H1 (cell line): ENCODE measurements around the gene BCL2. TPM values are rescaled to one million over a fixed set of nuclear protein-coding genes. Genes with fewer than 3 reads are reported as not detected.

ENCODE experiments used
- CTCF ChIA-PET: fragments of 300-600 bp; sonication (Branson Sonifier 250); formaldehyde crosslinking; loops from one replicate; lab custom pipeline; 2021; ENCODE audit not compliant: partially characterized antibody; lab: Charles Lee
- POLR2A ChIA-PET: fragments of 300-600 bp; sonication (Branson Sonifier 250); formaldehyde crosslinking; loops from one replicate; lab custom pipeline; 2021; ENCODE audit warnings: inconsistent platforms; ENCODE audit not compliant: partially characterized antibody; lab: Charles Lee
- DNase-seq, 2 experiments: peaks; one replicate each; pipeline versions ENCODE4 v3.0.0 to v3.0.0-alpha.2; 2010 to 2022; ENCODE audit warnings: low spot score in 2 of 2, low read depth in 1 of 2, mixed read lengths in 1 of 2
- FAIRE-seq: peaks from 2 replicates; lab custom pipeline; 2011; peaks lifted over from hg19 to GRCh38; lab: Jason Lieb, UNC
- H2AFZ ChIP-seq: 2 replicates; pipeline ENCODE4 v1.8.1; 2012; ENCODE audit warnings: low read length, inconsistent platforms
- H2AK5ac ChIP-seq: 2 replicates; pipeline ENCODE4 v1.6.1; 2013; ENCODE audit warnings: low read depth, low read length
- H2BK120ac ChIP-seq: replicated peaks from 2 replicates; pipeline ENCODE3; 2013; ENCODE audit warnings: low read depth, low read length, inconsistent platforms
- H2BK12ac ChIP-seq: 2 replicates; pipeline ENCODE4 v1.6.1; 2013; ENCODE audit warnings: low read depth, low read length
- H2BK15ac ChIP-seq: 2 replicates; pipeline ENCODE4 v1.6.1; 2013; ENCODE audit warnings: low read length
- H2BK20ac ChIP-seq: 2 replicates; pipeline ENCODE4 v1.6.1; 2013; ENCODE audit warnings: low read length
- H2BK5ac ChIP-seq: 2 replicates; pipeline ENCODE4 v1.6.1; 2013; ENCODE audit warnings: low read depth, low read length
- H3K14ac ChIP-seq: 2 replicates; pipeline ENCODE4 v1.6.1; 2013; ENCODE audit warnings: inconsistent platforms; ENCODE audit not compliant: insufficient read length
- H3K18ac ChIP-seq: 2 replicates; pipeline ENCODE4 v1.6.1; 2013; ENCODE audit warnings: low read length; ENCODE audit errors: extremely low read depth
- H3K23ac ChIP-seq: 2 replicates; pipeline ENCODE4 v1.6.1; 2013; ENCODE audit warnings: inconsistent platforms; ENCODE audit not compliant: insufficient read length
- H3K23me2 ChIP-seq: 2 replicates; pipeline ENCODE4 v1.6.1; 2013; ENCODE audit warnings: low read depth, low read length
- H3K27ac ChIP-seq: 2 replicates; pipeline ENCODE4 v1.6.1; 2011; ENCODE audit warnings: low read depth, low read length, inconsistent platforms
- H3K27me3 ChIP-seq, 4 experiments: replicated peaks in 1 of 4; 1 replicate in 1 of 4; 2 replicates in 3 of 4; pipeline versions ENCODE4 v1.6.1 to v1.8.1; 2011 to 2013; ENCODE audit warnings: low read length in 3 of 4, mild to moderate bottlenecking in 3 of 4, inconsistent platforms in 2 of 4, mixed read lengths in 2 of 4, moderate library complexity in 1 of 4; ENCODE audit not compliant: control insufficient read depth in 3 of 4, insufficient read depth in 3 of 4; ENCODE audit errors: extremely low read depth in 1 of 4
- H3K36me3 ChIP-seq, 4 experiments: 2 replicates each; pipeline versions ENCODE4 v1.6.1 to v1.8.1; 2011 to 2013; ENCODE audit warnings: mild to moderate bottlenecking in 4 of 4, low read length in 3 of 4, moderate library complexity in 2 of 4, control low read depth in 1 of 4, inconsistent platforms in 1 of 4; ENCODE audit not compliant: insufficient read depth in 4 of 4, control insufficient read depth in 2 of 4
- H3K4ac ChIP-seq: replicated peaks from 2 replicates; pipeline ENCODE3; 2013; ENCODE audit warnings: low read length, low read depth, mixed read lengths, inconsistent platforms; ENCODE audit not compliant: insufficient read length
- H3K4me1 ChIP-seq, 4 experiments: replicated peaks in 1 of 4; 1 replicate in 1 of 4; 2 replicates in 3 of 4; pipeline versions ENCODE4 v1.6.1 to v1.8.1; 2011 to 2013; ENCODE audit warnings: low read length in 3 of 4, inconsistent platforms in 2 of 4, mixed read lengths in 1 of 4; ENCODE audit not compliant: insufficient read depth in 4 of 4, control insufficient read depth in 3 of 4
- H3K4me2 ChIP-seq, 2 experiments: 2 replicates each; pipeline versions ENCODE4 v1.6.1 to v1.8.1; 2011 to 2013; ENCODE audit warnings: low read depth in 2 of 2, low read length in 2 of 2, control low read depth in 1 of 2, inconsistent platforms in 1 of 2, mild to moderate bottlenecking in 1 of 2; ENCODE audit not compliant: insufficient read depth in 1 of 2
- H3K4me3 ChIP-seq, 4 experiments: fragments of 200-600, 300-600 bp in 1 of 4; sonication (generic), shearing (Covaris generic), sonication (Bioruptor Twin) in 1 of 4; 2 replicates each; pipeline versions ENCODE4 v1.5.1 to v1.8.1; 2011 to 2016; ENCODE audit warnings: low read length in 4 of 4, low read depth in 3 of 4, control low read depth in 2 of 4, inconsistent platforms in 2 of 4, mild to moderate bottlenecking in 2 of 4, mixed read lengths in 1 of 4, moderate library complexity in 1 of 4; ENCODE audit not compliant: insufficient read depth in 2 of 4; ENCODE audit errors: extremely low read depth in 1 of 4
- H3K56ac ChIP-seq: replicated peaks from 2 replicates; pipeline ENCODE3; 2013; ENCODE audit warnings: low read depth, mild to moderate bottlenecking, mixed read lengths, low read length, inconsistent platforms; ENCODE audit not compliant: insufficient read length
- H3K79me1 ChIP-seq: 2 replicates; pipeline ENCODE4 v1.6.1; 2013; ENCODE audit warnings: low read depth, low read length, control low read depth
- H3K79me2 ChIP-seq, 2 experiments: 2 replicates each; pipeline versions ENCODE4 v1.6.1 to v1.8.1; 2012 to 2013; ENCODE audit warnings: low read length in 2 of 2, mild to moderate bottlenecking in 2 of 2, inconsistent platforms in 1 of 2; ENCODE audit not compliant: insufficient read depth in 2 of 2, control insufficient read depth in 1 of 2
- H3K9ac ChIP-seq, 4 experiments: replicated peaks in 1 of 4; 1 replicate in 1 of 4; 2 replicates in 3 of 4; pipeline versions ENCODE4 v1.6.1 to v1.8.1; 2011 to 2013; ENCODE audit warnings: low read depth in 3 of 4, low read length in 3 of 4, control low read depth in 2 of 4, mild to moderate bottlenecking in 2 of 4, moderate library complexity in 2 of 4, inconsistent platforms in 1 of 4; ENCODE audit errors: extremely low read depth in 1 of 4
- H3K9me3 ChIP-seq, 2 experiments: 2 replicates each; pipeline versions ENCODE4 v1.6.1 to v1.8.1; 2012 to 2013; ENCODE audit warnings: mild to moderate bottlenecking in 2 of 2, moderate library complexity in 2 of 2, control low read depth in 1 of 2, inconsistent platforms in 1 of 2, low read depth in 1 of 2, low read length in 1 of 2, mixed read lengths in 1 of 2; ENCODE audit not compliant: insufficient read depth in 2 of 2
- H4K20me1 ChIP-seq, 2 experiments: replicated peaks in 1 of 2; 2 replicates each; pipeline versions ENCODE3 to v1.8.1; 2011 to 2013; ENCODE audit warnings: inconsistent platforms in 2 of 2, low read length in 2 of 2, mild to moderate bottlenecking in 1 of 2; ENCODE audit not compliant: insufficient read depth in 2 of 2, control insufficient read depth in 1 of 2
- H4K5ac ChIP-seq: 2 replicates; pipeline ENCODE4 v1.6.1; 2013; ENCODE audit warnings: low read length, low read depth, mixed read lengths, inconsistent platforms; ENCODE audit not compliant: insufficient read length
- H4K8ac ChIP-seq: 2 replicates; pipeline ENCODE4 v1.8.0; 2013; ENCODE audit warnings: mild to moderate bottlenecking, moderate library complexity, low read length, inconsistent platforms; ENCODE audit not compliant: insufficient read depth; ENCODE audit errors: extremely low read depth
- H4K91ac ChIP-seq: replicated peaks from 2 replicates; pipeline ENCODE3; 2013; ENCODE audit warnings: low read length, mixed read lengths, inconsistent platforms; ENCODE audit not compliant: insufficient read length
- JUN ChIP-seq: IDR thresholded peaks from 2 replicates; pipeline ENCODE4 v1.6.1; 2011; ENCODE audit warnings: low read depth, mild to moderate bottlenecking, improper control_type of control experiment, low read length
- JUND ChIP-seq: IDR thresholded peaks from 2 replicates; pipeline ENCODE4 v1.6.1; 2011; ENCODE audit warnings: mild to moderate bottlenecking, improper control_type of control experiment, low read length
- POLR2AphosphoS5 ChIP-seq: IDR thresholded peaks from 2 replicates; pipeline ENCODE4 v1.6.1; 2011; ENCODE audit warnings: low read depth, low read length
- RFX5 ChIP-seq: IDR thresholded peaks from 2 replicates; pipeline ENCODE4 v1.6.1; 2011; ENCODE audit warnings: low read depth, low read length, improper control_type of control experiment, borderline replicate concordance
- SAP30 ChIP-seq: fragments of 300-600 bp; sonication (generic); IDR thresholded peaks from 2 replicates; pipeline ENCODE4 v1.7.1; 2012; ENCODE audit warnings: low read length, moderate library complexity, mild to moderate bottlenecking, inconsistent platforms; ENCODE audit not compliant: insufficient read depth, insufficient replicate concordance
- SRF ChIP-seq: IDR thresholded peaks from 2 replicates; pipeline ENCODE4 v1.6.1; 2011; ENCODE audit warnings: mild to moderate bottlenecking, low read depth, low read length, moderate library complexity
- TAF7 ChIP-seq: optimal IDR thresholded peaks from 2 replicates; pipeline ENCODE3; 2011; ENCODE audit warnings: low read depth, mild to moderate bottlenecking, inconsistent platforms, low read length, moderate library complexity, borderline replicate concordance
- WGBS, 2 experiments: shearing (Covaris generic) in 1 of 2; methylation state at CpG; one replicate each; pipeline versions ENCODE4 v1.1.6 to v1.1.7; 2013 to 2015; ENCODE audit warnings: low lambda C conversion rate in 2 of 2, mixed read lengths in 2 of 2, inconsistent platforms in 1 of 2, low coverage in 1 of 2, missing lambda C conversion rate in 1 of 2; ENCODE audit not compliant: insufficient replicate concordance in 2 of 2, insufficient coverage in 1 of 2, insufficient read length in 1 of 2; ENCODE audit errors: extremely low coverage in 1 of 2, missing lambda C conversion rate in 1 of 2; 5-methylcytosine and 5-hydroxymethylcytosine counted together
- polyA plus RNA-seq, 7 experiments: library from polyadenylated mRNA; depleted of rRNA in 3 of 7; stranded (reverse) in 5 of 7; unstranded in 2 of 7; fragments of >200 nt in 5 of 7; fragments of 200-250 nt in 2 of 7; gene quantifications; 1 replicate in 5 of 7; 2 replicates in 1 of 7; 4 replicates in 1 of 7; pipeline versions ENCODE4 v1.2.1 to v1.2.3, GENCODE V29; 2011 to 2013; ENCODE audit warnings: missing spikeins in 2 of 7, mixed read lengths in 2 of 7
- total RNA-seq: library from RNA; stranded (reverse); fragmentation: NEBNext Ultra II Directional; extraction: Animal tissue kit (Norgen Biotek cat#: 25700); gene quantifications from 2 replicates; pipeline ENCODE4 v1.2.1, GENCODE V29; 2021

The BCL2 gene
- total and polyA plus RNA-seq, 2 of the 8 experiments (the other 6 are each of a cell fraction or from before 2014, with no cell fraction given): 0.59 to 4.5 TPM

GRCh38 chr18:63090334-63090733, 229.2 kb downstream of the BCL2 start:
- no peaks in the 10 kb centered on the region for H3K36me3 ChIP-seq
- FAIRE-seq (no peak), DNase-seq (no peak)
- WGBS, 2 experiments: 87% methylated on average over 12 of the region's 12 CpGs; no CpG with 5 or more reads in 1 of the 2 experiments
- no peak overlapping the region for H3K4ac ChIP-seq
- H3K79me1 ChIP-seq: no peaks in the 10 kb centered on the region
- H4K91ac ChIP-seq: no peak overlapping the region
- CTCF ChIA-PET: interaction anchor here (0.7 to 1.2 kb wide), 3 partner anchors 26 to 233 kb away, joined by 3 read pairs; no protein-coding TSS in a partner anchor
- H3K4me2 ChIP-seq: no peak overlapping the region
- no peak overlapping the region for H2BK12ac ChIP-seq
- peaks cover 0 to 6% (median 2%) of the 10 kb centered on the region in 4 experiments; a peak in 3 of 7 replicates for H3K4me1 ChIP-seq
- TF ChIP-seq JUN: no peak
- TF ChIP-seq SAP30: no peak
- no peak for TF ChIP-seq SRF
- no peak for TF ChIP-seq POLR2AphosphoS5
- no peak for TF ChIP-seq JUND
- no peak for TF ChIP-seq TAF7
- no peak for TF ChIP-seq RFX5
- no peak overlapping the region for H3K56ac ChIP-seq
- H4K20me1 ChIP-seq: peaks cover 0 to 12% of the 10 kb centered on the region in 2 experiments
- H3K9ac ChIP-seq: no peak overlapping the region
- H3K27ac ChIP-seq: no peak overlapping the region
- H3K23me2 ChIP-seq: peaks cover 11% of the 10 kb centered on the region; the same call in 1 of the 2 replicates
- no peak overlapping the region for H2BK120ac ChIP-seq
- POLR2A ChIA-PET: no interaction called here
- no peak overlapping the region for H2BK20ac ChIP-seq
- no peak overlapping the region for H2BK5ac ChIP-seq
- no peak overlapping the region for H3K14ac ChIP-seq
- H3K4me3 ChIP-seq: no peak overlapping the region
- H3K23ac ChIP-seq: no peak overlapping the region
- no peaks in the 10 kb centered on the region for H3K79me2 ChIP-seq
- H4K8ac ChIP-seq: no peak overlapping the region
- H3K27me3 ChIP-seq: no peaks in the 10 kb centered on the region
- no peak overlapping the region for H3K18ac ChIP-seq
- no peaks in the 10 kb centered on the region for H3K9me3 ChIP-seq
- H4K5ac ChIP-seq: no peak overlapping the region
- H2AFZ ChIP-seq: no peak overlapping the region
- no peak overlapping the region for H2AK5ac ChIP-seq
- H2BK15ac ChIP-seq: no peak overlapping the region
